Islet of Langerhans (tissue), 1 donor: ENCODE results near the gene FJX1.
"Not testable (repeated sequence)": the region's sequence is repeated elsewhere in the genome, so short reads cannot be mapped to it uniquely, and the experiment has no call there.

ENCODE experiments used
- FAIRE-seq: peaks from one replicate; lab custom pipeline; 2011; peaks lifted over from hg19 to GRCh38; lab: Jason Lieb, UNC

The FJX1 gene

DNA sequence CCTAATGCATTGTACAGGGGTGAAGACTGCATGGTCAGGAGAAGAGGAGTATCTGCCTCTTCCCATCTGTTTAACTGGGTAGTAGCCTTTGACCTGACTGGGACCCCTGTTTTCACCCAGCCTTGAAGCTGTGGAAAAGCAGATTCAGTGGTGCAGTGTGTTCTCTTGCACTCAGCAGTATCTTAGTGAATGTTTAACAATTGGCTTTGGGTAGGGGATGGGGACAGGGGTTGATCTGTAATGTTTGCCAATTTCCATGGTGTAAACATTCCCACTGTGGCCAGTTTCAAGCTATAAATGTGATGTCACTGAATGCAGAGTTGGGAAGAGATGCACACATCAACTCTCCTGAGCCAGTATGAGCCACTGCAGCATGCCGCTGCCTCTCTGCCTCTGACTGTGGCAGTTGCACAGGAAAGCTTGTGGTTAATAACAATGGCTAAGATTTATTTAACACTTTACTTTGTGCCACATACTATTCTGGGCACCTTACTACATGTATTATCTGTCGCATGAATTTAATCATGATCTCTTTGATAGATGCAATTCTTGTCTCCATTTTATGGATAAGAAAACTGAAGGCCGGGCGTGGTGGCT is 15.7 kb downstream of the FJX1 start:
- no peak for FAIRE-seq

DNA sequence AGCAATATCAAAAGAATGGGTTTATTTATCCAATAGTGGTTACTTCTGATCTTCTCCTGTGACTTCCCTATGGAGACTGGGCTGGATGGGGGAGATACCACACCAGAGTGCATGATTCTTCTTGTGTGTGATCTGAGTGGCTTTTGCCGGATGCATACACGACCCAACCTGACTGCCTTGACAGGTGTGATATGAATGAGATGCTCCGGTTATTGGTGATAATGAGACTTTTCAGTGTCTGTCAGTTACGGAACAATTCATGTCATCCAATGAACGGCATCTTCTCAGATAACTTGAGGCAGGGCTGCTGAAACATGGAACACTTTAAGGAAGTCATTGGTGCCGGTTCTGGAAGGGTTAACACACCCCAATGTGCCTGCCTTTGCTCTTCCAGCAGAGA is 17.7 kb downstream of the FJX1 start:
- FAIRE-seq = no peak

DNA sequence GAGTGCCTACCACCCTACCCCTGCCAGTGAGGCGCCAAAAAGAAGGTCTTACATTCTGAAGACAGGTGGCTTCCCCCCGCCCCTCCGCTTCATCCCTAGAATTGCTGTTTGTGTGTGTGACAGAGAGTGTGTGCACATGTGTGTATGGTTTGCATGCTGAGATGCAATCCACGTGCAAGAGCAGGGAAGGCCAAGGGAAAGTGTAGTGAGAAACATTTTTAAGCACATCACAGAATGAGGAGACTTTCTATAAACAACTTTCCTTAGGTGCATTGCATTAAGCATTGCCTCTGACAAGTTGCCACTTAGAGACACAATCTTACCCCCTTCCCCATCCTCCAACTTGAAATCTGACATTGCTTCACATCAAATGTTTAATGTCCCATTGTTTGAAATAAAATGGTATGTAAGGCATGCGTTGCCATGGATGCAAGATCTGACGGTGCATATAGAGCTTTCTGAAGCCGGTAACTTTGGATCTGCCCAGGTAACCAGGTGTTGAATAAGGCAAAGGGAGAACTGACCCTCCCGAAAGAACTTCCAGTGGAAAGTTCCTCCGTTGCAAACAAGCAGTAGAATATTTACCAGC is 21.4 kb downstream of the FJX1 start:
- FAIRE-seq = no peak

DNA sequence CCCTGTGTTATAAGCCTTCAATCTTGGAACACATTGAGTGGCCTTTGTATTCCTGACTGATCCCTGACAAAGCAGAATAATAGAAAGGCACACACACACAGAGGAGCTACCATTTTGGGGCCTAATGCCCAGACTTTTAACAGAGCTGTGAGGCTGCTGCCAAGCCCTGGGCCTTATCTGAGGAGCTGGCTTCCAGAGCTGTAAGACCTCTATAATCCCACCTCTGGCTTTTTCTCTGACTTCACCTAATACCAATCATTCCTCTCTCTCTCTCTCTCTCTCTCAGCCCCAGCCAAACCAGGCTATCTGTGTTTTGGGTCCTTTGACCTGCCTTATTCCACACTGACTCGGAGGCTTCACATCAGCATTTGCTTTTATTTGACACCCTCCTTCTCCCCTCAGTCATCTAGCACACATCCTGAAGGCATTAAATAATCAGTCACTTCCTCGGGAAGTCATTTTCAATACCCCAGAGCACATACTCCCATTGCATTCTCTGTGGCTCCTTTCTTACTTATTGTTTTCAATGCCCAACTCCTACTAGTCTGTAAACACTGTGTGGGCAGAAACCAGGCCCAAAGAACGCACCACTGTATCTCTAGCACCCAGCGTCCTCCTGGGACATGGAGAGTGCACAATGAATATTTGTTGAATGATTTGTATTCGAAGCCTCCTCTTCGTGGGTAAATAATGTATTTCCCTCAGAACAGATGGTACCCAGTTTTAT is 23.1 kb downstream of the FJX1 start:
- no peak for FAIRE-seq

DNA sequence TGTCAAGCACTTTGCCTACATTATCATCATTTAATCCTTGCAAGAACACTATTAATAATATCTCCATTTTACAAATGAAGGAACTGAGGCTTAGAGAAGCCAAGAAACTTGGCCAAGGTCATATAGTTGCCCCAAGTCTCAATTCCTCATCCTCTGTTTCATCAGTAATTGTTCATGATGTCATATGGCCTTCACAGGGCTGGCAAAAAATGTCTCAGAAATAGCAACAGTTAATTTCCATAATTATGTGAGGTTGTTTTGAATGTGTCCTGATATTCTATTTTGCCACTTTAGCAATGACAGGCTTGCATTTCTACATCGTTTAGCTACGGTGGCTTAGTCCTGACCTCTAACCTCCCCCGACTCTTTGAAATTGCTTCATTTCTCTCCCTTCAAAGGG is 23.7 kb downstream of the FJX1 start:
- FAIRE-seq = no peak

DNA sequence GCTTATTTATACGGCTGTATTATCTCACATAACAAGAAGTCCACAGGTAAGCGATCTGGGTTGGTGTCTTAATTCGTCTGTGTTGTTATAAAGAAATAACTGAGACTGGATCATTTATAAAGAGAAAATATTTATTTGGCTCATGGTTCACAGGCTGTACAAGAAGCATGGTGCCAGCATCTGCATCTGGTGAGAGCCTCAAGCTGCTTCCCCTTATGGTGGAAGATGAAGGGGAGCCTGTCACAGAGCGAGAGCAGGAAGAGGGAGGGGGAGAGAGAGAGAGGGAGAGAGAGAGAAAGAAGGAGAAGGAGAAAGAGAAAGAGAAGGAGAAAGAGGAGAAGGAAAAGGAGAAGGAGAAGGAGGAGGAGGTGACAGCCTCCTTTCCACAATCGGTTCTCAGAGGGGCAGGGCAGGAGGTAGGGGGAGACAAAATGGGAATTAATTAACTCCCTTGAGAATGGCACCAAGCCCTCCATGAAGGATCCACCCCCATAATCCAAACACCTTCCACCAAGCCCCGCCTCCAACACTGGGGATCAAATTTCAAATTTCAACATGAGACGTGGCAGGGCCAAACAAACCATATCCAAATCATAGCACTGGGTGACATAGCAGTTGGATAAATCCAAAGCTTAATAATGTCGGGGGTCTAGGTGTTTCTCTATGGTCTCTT is 29.3 kb downstream of the FJX1 start:
- no peak for FAIRE-seq

DNA sequence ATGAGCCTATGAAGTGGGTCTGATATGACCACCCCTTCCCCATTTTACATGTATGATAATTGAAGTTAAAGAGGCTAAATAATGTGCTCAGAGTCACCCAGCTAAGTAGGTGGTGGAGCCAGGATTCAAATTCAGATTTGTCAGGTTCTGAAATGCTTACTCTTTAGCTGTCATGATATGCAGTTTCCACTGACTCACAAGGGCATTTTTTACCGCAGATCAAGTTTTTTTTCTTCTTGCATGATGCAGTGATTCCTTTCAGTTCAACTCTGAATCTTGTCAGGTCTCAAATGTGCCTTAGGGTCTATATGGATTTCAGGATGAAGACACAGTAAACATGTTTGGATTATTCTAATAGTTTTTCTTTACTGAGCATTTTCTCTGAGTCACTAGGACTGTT is 31.7 kb downstream of the FJX1 start:
- FAIRE-seq = no peak

DNA sequence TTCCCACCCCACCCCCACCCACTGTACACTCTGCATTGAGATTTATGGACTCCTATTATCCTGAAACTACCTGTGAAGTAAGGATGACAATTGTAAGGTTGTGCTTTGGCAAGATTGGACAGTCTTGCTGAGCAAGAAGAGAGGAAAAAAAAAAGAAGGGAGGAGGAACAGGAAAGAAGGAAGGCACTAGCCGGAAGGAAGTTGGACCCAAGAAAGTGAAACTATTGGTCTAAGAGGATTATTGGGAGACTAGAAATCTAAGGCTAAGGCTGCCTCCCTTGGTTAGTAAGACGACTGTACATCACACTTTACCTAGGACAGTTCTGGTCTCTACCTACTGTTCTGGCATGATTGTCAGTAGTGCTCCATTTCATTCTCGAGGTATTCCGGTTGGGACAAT is 32.2 kb downstream of the FJX1 start:
- FAIRE-seq = no peak

DNA sequence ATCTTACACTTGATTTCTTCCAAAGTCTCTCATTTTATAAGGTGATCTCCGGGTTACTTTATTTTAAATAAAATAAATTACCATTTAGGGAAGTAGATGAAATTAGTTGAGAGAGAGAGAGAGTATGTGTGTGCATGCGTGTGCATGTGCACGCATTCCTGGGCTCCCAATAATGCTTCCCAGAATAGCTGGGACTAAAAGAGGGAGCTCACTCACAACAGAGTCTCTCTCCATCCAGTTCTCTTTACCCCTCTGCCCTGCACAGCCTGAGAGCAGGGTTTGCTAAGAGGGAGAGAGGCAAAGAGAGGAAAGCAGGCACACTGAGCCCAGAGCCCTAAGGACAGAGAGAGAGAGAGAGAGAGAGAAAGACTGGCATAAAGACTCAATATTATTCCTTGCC is 33.0 kb downstream of the FJX1 start:
- FAIRE-seq = no peak

DNA sequence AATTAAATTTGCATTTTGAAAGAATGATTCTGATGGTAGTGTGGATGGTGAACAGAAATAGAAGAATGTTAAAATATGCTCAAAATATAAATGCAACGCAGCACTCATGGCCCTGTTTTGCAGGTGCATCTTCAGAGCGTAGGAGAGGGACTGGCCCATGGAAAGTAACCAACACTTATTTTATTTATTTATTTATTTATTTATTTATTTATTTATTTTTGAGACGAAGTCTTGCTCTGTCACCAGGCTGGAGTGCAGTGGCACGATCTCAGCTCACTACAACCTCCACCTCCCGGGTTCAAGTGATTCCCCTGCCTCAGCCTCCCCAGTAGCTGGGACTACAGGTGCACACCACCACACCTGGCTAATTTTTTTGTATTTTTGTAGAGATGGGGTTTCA is 34.5 kb downstream of the FJX1 start:
- FAIRE-seq = not testable (repeated sequence)

DNA sequence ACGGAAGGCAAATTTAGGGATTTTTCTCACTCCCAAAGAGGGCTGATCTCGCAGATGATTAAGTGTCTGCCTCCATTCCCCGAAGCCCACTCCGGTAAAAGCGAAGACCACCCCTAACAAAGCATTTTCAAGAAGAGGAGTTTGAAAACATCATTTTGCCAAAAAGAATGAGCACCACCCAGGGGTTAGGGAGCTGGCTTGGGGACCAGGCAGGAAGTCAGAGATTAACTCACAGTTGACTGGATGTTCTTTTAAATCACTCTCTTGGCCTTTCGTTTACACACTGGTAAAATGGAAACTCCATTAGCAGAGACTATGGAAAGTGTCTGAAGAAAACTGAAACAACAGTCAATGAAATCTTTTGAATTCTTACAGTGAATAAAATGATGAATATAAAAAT is 36.5 kb downstream of the FJX1 start:
- FAIRE-seq = no peak

DNA sequence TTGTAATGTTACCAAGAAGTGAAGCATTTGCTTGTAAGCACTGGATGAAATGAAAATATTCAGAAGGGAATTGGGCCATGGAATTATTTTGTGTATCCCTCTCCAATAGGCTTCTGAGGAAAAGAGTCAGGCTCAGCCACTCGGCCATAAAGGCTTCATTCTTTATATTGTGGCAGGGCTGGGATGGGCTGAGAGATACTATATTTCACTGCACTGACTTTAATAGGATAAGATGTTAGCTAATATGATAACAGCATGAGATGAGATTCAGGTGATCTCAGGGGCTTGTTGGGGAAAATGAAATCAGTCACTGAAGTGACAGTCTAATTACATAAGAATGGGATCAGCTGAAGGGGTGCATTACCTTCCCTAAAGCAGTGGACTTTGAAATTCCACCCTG is 37.0 kb downstream of the FJX1 start:
- no peak for FAIRE-seq

DNA sequence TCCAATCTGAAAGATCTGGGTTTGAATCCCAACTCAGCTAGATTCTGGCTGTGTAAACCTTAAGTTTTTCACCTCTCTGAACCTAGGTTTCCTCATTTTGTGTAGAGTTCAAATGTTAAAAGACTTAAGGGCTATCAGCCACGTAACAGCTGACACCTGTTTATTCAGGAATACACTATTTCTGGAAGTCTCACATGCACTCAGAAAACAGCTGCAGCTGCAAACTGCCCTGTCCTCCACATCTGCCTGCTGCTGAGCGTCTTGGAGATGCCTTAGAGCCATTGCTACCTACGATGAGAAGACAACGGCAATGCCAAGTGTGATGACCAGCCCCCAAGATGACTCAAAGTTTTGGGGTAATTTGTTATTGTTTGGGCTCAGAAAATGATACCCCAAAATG is 37.6 kb downstream of the FJX1 start:
- no peak for FAIRE-seq

DNA sequence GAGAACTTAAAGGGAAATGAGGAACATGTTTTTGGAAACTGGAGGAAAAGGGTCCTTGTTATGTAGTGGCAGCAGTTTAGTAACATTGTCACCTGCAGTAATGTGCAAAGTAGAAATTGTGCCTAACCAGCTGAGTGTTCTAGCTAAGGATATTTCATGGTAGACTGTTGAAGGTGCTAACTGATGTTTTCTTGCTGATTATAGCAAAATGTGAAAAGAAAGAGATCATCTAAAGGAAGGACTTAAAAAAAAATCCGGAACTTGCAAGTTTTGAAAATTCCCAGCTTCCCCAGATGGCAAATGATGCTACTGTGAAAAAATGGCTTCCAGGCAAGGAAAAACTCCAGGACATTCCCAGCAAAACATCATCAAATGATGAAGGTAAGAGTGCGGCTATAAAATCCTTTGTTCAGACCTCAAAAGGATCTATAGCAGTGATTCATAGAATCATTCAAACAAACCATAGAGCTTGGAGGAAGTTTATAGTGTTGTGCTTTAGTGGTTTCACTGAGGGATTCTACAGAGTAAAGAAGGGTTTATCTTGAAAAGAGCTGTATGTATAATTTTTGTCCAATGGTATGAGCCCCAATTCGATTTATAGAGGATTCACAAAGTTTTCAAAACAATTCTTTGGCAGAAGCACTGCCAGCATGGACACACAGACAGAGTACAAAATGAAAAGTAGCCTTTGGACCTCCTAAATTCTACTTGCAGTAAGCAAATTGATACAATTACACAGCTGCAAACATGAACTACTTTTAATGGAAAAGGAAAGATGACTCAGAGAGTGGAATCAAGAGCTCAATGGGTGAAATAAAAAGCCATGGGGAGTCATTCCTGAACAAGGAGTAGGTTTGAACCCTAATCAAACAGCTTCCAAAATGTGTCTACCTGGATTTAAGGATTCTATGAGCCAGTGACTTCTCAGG is 40.0 kb downstream of the FJX1 start:
- FAIRE-seq = no peak

DNA sequence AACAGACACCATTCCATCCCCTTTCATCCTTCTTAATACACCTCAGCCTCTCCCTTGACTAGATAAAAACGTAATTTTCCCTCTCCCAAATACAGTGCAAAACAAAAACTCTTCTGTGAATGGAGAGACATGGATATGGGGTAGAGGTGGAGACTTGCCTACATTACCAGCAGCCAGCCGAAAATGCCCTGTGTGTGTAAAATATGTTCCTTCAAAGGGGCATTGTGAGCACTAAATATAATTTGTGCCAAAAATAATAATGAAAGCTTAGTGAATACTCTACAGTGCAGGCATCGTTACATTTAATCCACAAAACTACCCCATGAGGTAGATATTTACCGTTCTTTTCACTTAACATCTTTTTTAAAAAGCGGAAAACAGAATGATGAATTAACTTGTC is 43.3 kb downstream of the FJX1 start:
- no peak for FAIRE-seq

DNA sequence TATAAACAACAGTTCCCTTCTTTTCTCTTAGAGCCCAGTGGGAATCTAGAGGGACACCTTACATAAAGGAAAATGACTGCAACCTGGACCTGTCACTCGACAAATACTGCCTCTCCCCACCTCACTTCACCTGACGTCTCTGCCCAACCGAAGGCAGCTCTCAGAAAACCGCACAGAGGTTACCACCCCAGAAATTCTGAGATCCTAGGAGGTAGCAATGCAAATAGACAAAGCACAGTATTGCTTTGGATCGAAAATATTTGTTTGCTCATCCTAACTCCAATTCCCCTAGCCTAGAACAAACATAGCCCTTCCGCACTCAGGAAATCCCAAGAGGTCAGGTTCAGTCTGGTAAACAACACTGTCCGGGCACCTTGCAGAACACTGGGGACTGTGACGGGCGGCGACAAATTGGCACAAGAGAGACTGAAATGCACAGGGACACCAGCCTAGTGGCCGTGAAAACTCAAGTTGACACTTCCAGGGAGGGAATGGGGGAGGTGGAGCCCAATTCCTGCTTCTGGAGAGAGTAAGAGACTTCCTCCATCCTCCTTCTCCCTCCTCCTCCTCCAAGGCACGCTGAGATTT is 43.9 kb downstream of the FJX1 start:
- FAIRE-seq = no peak

DNA sequence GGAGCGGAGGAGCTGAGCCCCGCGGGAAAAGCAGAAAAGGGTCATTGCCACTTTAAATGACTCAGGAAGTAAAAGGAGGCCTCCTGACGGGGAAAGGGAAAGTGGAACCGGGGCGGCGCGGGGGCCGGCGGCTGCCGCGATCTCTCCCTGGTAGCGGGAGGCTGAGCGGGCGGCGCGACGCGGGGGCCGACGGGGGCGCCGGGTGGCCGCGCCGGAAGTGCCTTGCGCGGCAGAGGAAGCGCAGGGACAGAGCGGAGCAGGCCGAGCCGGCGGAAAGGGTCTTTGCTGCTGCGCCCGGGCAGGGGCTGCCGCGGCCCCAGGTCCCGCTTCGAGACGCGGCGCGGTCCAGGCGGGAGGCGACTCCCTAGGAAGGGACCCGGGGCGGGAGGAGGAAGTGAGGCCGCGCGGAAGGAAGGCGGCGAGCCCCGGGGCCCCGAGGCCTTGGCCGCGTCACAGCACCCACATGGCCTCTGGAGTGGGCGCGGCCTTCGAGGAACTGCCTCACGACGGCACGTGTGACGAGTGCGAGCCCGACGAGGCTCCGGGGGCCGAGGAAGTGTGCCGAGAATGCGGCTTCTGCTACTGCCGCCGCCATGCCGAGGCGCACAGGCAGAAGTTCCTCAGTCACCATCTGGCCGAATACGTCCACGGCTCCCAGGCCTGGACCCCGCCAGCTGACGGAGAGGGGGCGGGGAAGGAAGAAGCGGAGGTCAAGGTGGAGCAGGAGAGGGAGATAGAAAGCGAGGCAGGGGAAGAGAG is 44.6 kb downstream of the FJX1 start, which contains the start of gene TRIM44:
TSS of gene TRIM44 (plus strand) at position 127 of the 759 bp plus-strand sequence. CDS start at position 464, 337 bp downstream.
- no peak for FAIRE-seq

DNA sequence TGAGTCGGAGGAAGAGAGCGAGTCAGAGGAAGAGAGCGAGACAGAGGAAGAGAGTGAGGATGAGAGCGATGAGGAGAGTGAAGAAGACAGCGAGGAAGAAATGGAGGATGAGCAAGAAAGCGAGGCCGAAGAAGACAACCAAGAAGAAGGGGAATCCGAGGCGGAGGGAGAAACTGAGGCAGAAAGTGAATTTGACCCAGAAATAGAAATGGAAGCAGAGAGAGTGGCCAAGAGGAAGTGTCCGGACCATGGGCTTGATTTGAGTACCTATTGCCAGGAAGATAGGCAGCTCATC is 45.1 kb downstream of the FJX1 start:
- FAIRE-seq = no peak

DNA sequence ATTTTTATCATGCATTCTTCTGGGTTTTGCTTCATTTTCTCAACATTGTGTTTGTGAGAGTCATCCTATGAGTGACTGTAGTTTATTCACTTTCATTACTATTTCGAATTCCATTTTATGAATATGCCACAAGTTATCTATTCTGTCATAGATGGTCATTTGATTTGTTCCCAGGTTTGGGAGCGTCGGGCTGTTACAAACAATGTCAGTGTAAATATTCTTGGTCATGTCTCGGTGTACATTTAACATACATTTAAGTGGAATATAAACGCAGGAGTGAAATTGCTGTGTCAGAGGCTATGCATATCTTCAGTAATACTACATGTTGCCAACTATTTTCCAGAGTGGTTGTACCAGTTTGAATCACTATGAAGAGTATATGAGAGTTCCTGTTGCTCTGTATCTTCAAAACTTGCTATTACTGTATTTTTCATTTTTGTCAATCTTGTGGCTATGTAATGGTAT is 46.7 kb downstream of the FJX1 start:
- no peak for FAIRE-seq

DNA sequence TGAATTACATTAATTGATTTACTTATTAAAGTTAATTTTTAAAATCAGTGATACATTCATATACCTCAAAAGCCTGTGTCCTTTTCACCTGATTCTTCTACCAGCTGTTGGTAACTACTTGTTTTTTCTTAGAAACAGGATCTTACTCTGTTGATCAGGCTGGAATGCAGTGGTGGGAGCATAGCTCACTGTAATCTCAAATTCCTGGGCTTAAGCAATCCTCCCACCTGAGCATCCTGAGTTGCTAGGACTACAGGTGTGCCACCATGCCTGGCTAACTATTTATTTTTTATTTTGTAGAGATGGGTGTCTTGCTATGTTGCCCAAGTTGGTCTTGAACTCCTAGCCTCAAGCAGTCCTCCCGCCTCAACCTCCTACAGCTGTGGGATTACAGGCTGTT is 49.0 kb downstream of the FJX1 start:
- FAIRE-seq = no peak

DNA sequence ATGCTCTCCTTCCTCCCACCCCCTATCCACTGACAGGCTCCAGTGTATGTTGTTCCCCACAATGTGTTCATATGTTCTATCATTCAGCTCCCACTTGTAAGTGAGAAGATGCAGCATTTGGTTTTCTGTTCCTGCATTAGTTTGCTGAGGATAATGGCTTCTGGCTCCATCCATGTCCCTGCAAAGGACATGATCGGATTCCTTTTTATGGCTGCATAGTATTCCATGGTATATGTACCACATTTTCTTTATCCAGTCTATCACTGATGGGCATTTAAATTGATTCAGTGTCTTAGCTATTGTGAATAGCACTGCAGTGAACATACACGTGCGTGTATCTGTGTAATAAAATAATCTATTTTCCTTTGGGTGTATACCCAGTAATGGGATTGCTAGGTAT is 50.1 kb downstream of the FJX1 start:
- FAIRE-seq = not testable (repeated sequence)
